ENCODE results near the gene KDM6A. TPM values are rescaled to one million over a fixed set of nuclear protein-coding genes. Genes with fewer than 3 reads are reported as not detected.
"Not testable (repeated sequence)": the region's sequence is repeated elsewhere in the genome, so short reads cannot be mapped to it uniquely, and the experiment has no call there.

KDM6A gene
- total RNA-seq, 1 experiment from 2014 or later, result 21.0 TPM

DNA sequence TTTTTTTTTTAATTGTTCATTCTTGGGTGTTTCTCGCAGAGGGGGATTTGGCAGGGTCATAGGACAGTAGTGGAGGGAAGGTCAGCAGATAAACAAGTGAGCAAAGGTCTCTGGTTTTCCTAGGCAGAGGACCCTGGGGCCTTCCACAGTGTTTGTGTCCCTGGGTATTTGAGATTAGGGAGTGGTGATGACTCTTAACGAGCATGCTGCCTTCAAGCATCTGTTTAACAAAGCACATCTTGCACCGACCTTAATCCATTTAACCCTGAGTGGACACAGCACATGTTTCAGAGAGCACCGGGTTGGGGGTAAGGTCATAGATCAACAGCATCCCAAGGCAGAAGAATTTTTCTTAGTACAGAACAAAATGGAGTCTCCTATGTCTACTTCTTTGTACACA lies 37.5 kb downstream of the KDM6A start:
- H3K27me3 ChIP-seq (ENCODE audit: insufficient read depth, low read length); CTCF ChIA-PET; H3K4me3 ChIP-seq (replicated peaks in 1 of 2; ENCODE audit: low read depth in 1 of 2, low read length in 2 of 2); H3K36me3 ChIP-seq (ENCODE audit: control insufficient read depth in 1 of 2, insufficient read depth in 2 of 2, low read length in 2 of 2); H3K9me2 ChIP-seq (ENCODE audit: insufficient read depth); POLR2A ChIA-PET; intact Hi-C loops (cut with micrococcal nuclease); H4K20me1 ChIP-seq (ENCODE audit: insufficient read depth); H3K4me2 ChIP-seq (ENCODE audit: low read length); BruUV-seq (replicated peaks); H3K27ac ChIP-seq (ENCODE audit: low read depth, low read length); H2AFZ ChIP-seq (ENCODE audit: low read depth, low read length, poor library complexity, severe bottlenecking); RAD21 ChIA-PET (ENCODE audit: low non-redundant PET in 1 of 2, low total read pairs in 2 of 2, uncharacterized antibody in 2 of 2, unreplicated experiment in 2 of 2); H3K9me3 ChIP-seq (ENCODE audit: control insufficient read depth in 1 of 2, insufficient read depth in 1 of 2, low read depth in 1 of 2, low read length in 2 of 2); H3K9ac ChIP-seq (ENCODE audit: low read length); DNase-seq (ENCODE audit: low read depth, low spot score); ATAC-seq: not testable (repeated sequence)
- Histone ChIP-seq H3K79me2 (ENCODE audit: insufficient read depth, low read length) (peaks cover 83% of the 10 kb centered on the region), H3K4me1 (ENCODE audit: control insufficient read depth in 1 of 2, insufficient read depth in 2 of 2, low read length in 2 of 2) (peaks cover 10 to 24% of the 10 kb centered on the region in 2 experiments)

DNA sequence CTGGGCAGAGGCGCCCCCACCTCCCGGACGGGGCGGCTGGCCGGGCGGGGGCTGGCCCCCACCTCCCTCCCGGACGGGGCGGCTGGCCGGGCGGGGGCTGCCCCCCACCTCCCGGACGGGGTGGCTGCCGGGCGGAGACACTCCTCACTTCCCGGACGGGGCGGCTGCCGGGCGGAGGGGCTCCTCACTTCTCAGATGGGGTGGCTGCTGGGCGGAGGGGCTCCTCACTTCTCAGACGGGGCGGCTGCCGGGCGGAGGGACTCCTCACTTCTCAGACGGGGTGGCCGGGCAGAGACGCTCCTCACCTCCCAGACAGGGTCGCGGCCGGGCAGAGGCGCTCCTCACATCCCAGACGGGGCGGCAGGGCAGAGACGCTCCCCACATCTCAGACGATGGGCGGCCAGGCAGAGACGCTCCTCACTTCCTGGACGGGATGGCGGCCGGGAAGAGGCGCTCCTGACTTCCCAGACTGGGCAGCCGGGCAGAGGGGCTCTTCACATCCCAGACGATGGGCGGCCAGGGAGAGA lies 38.1 kb downstream of the KDM6A start:
- H3K27me3 ChIP-seq (ENCODE audit: insufficient read depth, low read length), result not testable (repeated sequence)

More for the DNA sequence above, 38.1 kb downstream of the KDM6A start:
- H3K9me3 ChIP-seq (ENCODE audit: control insufficient read depth in 1 of 2, insufficient read depth in 1 of 2, low read depth in 1 of 2, low read length in 2 of 2); H3K36me3 ChIP-seq (ENCODE audit: control insufficient read depth in 1 of 2, insufficient read depth in 2 of 2, low read length in 2 of 2); RAD21 ChIA-PET (ENCODE audit: low non-redundant PET in 1 of 2, low total read pairs in 2 of 2, uncharacterized antibody in 2 of 2, unreplicated experiment in 2 of 2); H3K4me2 ChIP-seq (ENCODE audit: low read length); H3K9me2 ChIP-seq (ENCODE audit: insufficient read depth); BruUV-seq (replicated peaks); POLR2A ChIA-PET; intact Hi-C loops (cut with micrococcal nuclease); H4K20me1 ChIP-seq (ENCODE audit: insufficient read depth); H3K4me3 ChIP-seq (replicated peaks in 1 of 2; ENCODE audit: low read depth in 1 of 2, low read length in 2 of 2); H2AFZ ChIP-seq (ENCODE audit: low read depth, low read length, poor library complexity, severe bottlenecking); H3K9ac ChIP-seq (ENCODE audit: low read length); CTCF ChIA-PET; ATAC-seq; DNase-seq (ENCODE audit: low read depth, low spot score); H3K27ac ChIP-seq (ENCODE audit: low read depth, low read length): not testable (repeated sequence)
- Histone ChIP-seq H3K4me1 (ENCODE audit: control insufficient read depth in 1 of 2, insufficient read depth in 2 of 2, low read length in 2 of 2) (peaks cover 10 to 24% of the 10 kb centered on the region in 2 experiments), H3K79me2 (ENCODE audit: insufficient read depth, low read length) (peaks cover 83% of the 10 kb centered on the region)

All from HCT116 (cell line).